ENCODE results near the gene TLK1. TPM values are rescaled to one million over a fixed set of nuclear protein-coding genes. Genes with fewer than 3 reads are reported as not detected.
"Not testable (repeated sequence)": the region's sequence is repeated elsewhere in the genome, so short reads cannot be mapped to it uniquely, and the experiment has no call there.

The TLK1 gene
- total RNA-seq, 2 experiments from 2014 or later = 29.7 to 150 TPM

GRCh38 chr2:171165967-171166327 lies 5.3 kb upstream of the TLK1 start:
- no peaks in the 10 kb centered on the region for H3K9me3 ChIP-seq (ENCODE audit: low read length)
- H3K79me2 ChIP-seq (ENCODE audit: insufficient read depth, low read depth, low read length) = peaks cover 9% of the 10 kb centered on the region; the same call in 1 of the 2 replicates
- intact Hi-C loops (cut with micrococcal nuclease; ENCODE audit: unreplicated experiment) = no loop called here
- no peak overlapping the region for H2AFZ ChIP-seq (ENCODE audit: low read length)
- H3K4me3 ChIP-seq (ENCODE audit: low read depth, low read length, poor library complexity, severe bottlenecking) = no peak overlapping the region
- CTCF ChIA-PET (ENCODE audit: unreplicated experiment) = no interaction called here
- H3K36me3 ChIP-seq (ENCODE audit: insufficient read depth, low read length) = no peaks in the 10 kb centered on the region
- H3K27ac ChIP-seq (ENCODE audit: low read depth, low read length, poor library complexity, severe bottlenecking) = no peak overlapping the region
- no peak overlapping the region for H3K4me2 ChIP-seq (ENCODE audit: low read length)
- peaks cover 27% of the 10 kb centered on the region for H3K4me1 ChIP-seq (ENCODE audit: insufficient read depth, low read length, poor library complexity, severe bottlenecking)
- POLR2A ChIA-PET = interaction anchor here (0.5 to 0.7 kb wide), 2 partner anchors 9 to 31 kb away, joined by 3 read pairs; no protein-coding TSS in a partner anchor
- H4K20me1 ChIP-seq (ENCODE audit: insufficient read depth, low read length) = no peaks in the 10 kb centered on the region
- BruUV-seq (replicated peaks) = no TSS peak
- no peak for DNase-seq (ENCODE audit: low spot score)
- H3K9me2 ChIP-seq (ENCODE audit: insufficient read depth, low read length) = no peaks in the 10 kb centered on the region
- no peak for TF ChIP-seq EZH2phosphoT487 (IDR thresholded peaks at IDR 0.05; ENCODE audit: borderline replicate concordance, low read depth, low read length)
- no peak for TF ChIP-seq CTCF (conservative IDR thresholded peaks at IDR 0.05; ENCODE audit: low read length)

GRCh38 chr2:171163261-171163660 lies 2.6 kb upstream of the TLK1 start:
- intact Hi-C loops (cut with micrococcal nuclease; ENCODE audit: unreplicated experiment) = loop anchor here (5.0 kb wide), 1 partner anchor 174 kb away; no protein-coding TSS in a partner anchor
- Histone ChIP-seq H3K4me3 (ENCODE audit: low read depth, low read length, poor library complexity, severe bottlenecking) (peak overlapping the region; percentile 19), H3K4me2 (ENCODE audit: low read length) (peak overlapping the region; percentile 46), H3K27ac (ENCODE audit: low read depth, low read length, poor library complexity, severe bottlenecking) (peak overlapping the region; percentile 95), H2AFZ (ENCODE audit: low read length) (peak overlapping the region; percentile 62), H3K9me2 (ENCODE audit: insufficient read depth, low read length) (no peaks in the 10 kb centered on the region), H3K9me3 (ENCODE audit: low read length) (no peaks in the 10 kb centered on the region), H3K4me1 (ENCODE audit: insufficient read depth, low read length, poor library complexity, severe bottlenecking) (peaks cover 28% of the 10 kb centered on the region), H3K79me2 (ENCODE audit: insufficient read depth, low read depth, low read length) (peaks cover 26% of the 10 kb centered on the region), H3K36me3 (ENCODE audit: insufficient read depth, low read length) (peaks cover 15% of the 10 kb centered on the region; the same call in 1 of the 2 replicates), H4K20me1 (ENCODE audit: insufficient read depth, low read length) (peaks cover 10% of the 10 kb centered on the region)
- ChIA-PET POLR2A (interaction anchor here (0.6 to 1.8 kb wide), 21 partner anchors 9 to 808 kb away, joined by 3 to 11 read pairs (median 5); partner anchors contain the start of genes DCAF17 and METTL8), CTCF (ENCODE audit: unreplicated experiment) (no interaction called here)
- peak; percentile 52 for DNase-seq (ENCODE audit: low spot score)
- no TSS peak for BruUV-seq (replicated peaks)
- TF ChIP-seq EZH2phosphoT487 (IDR thresholded peaks at IDR 0.05; ENCODE audit: borderline replicate concordance, low read depth, low read length) = no peak

- POLR2A ChIA-PET = interaction anchor here (0.6 to 1.9 kb wide), 17 partner anchors 8 to 271 kb away, joined by 3 to 11 read pairs (median 4); partner anchors contain the start of genes DCAF17 and METTL8
- Histone ChIP-seq H3K36me3 (ENCODE audit: insufficient read depth, low read length) (peaks cover 17% of the 10 kb centered on the region; the same call in 1 of the 2 replicates), H3K4me3 (ENCODE audit: low read depth, low read length, poor library complexity, severe bottlenecking) (peak overlapping the region; percentile 94), H3K79me2 (ENCODE audit: insufficient read depth, low read depth, low read length) (peaks cover 32% of the 10 kb centered on the region), H4K20me1 (ENCODE audit: insufficient read depth, low read length) (peaks cover 16% of the 10 kb centered on the region), H3K4me1 (ENCODE audit: insufficient read depth, low read length, poor library complexity, severe bottlenecking) (peaks cover 34% of the 10 kb centered on the region), H3K27ac (ENCODE audit: low read depth, low read length, poor library complexity, severe bottlenecking) (peak overlapping the region; percentile 95), H2AFZ (ENCODE audit: low read length) (peak overlapping the region; percentile 62; the same call in 1 of the 2 replicates), H3K4me2 (ENCODE audit: low read length) (peak overlapping the region; percentile 95)
- CTCF ChIA-PET (ENCODE audit: unreplicated experiment); H3K9me2 ChIP-seq (ENCODE audit: insufficient read depth, low read length); H3K9me3 ChIP-seq (ENCODE audit: low read length); BruUV-seq (replicated peaks); DNase-seq (ENCODE audit: low spot score): not testable (repeated sequence)
- intact Hi-C loops (cut with micrococcal nuclease; ENCODE audit: unreplicated experiment) = loop anchor here (5.0 kb wide), 1 partner anchor 175 kb away; no protein-coding TSS in a partner anchor
These were observed 2.0 kb upstream of the TLK1 start for GRCh38 chr2:171162522-171163197.
